ENCODE data around the gene LARP6.

DNA sequence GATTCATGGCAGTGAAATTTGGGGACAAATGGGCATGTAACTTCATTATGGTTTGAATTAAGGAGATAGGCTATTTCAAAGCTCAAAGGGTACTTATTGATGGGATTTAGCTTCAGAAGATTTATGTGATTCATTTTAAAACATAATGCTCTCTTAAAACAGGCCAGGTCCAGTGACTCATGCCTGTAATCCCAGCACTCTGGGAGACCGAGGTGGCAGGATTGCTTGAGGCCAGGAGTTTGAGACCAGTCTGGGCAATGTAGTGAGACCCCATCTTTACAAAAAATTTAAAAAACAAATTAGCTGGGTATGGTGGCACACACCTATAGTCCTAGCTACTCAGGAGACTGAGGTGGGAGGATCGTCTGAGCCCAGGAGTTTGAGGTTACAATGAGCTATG, 26.8 kb upstream of the LARP6 start:
- TF ChIP-seq POLR2A (IDR thresholded peaks at IDR 0.05; ENCODE audit: low read length) (no peak), GATA1 (IDR thresholded peaks at IDR 0.05; ENCODE audit: low read depth, low read length) (no peak)
